ENCODE results near the gene NID2. TPM values are rescaled to one million over a fixed set of nuclear protein-coding genes. Genes with fewer than 3 reads are reported as not detected.

NID2 gene
- total and polyA plus RNA-seq, 10 of the 15 experiments (the other 5 are each of a cell fraction or from before 2014, with no cell fraction given), result 0.04 to 0.49 (median 0.23) TPM; not detected in 3

GRCh38 chr14:52021957-52022600, 46.8 kb downstream of the NID2 start (continued):
- TF ChIP-seq GATAD2B (conservative IDR thresholded peaks at IDR 0.05; ENCODE audit: low read depth) (no peak), ATF2 (IDR thresholded peaks at IDR 0.05; ENCODE audit: low read length) (0 out of 2 replicates have a peak, but pooled peaks have one; percentile 46), TBL1XR1 (IDR thresholded peaks at IDR 0.05; ENCODE audit: low read depth, low read length) (no peak; the same call in 1 of the 2 replicates), FOS (IDR thresholded peaks at IDR 0.05; ENCODE audit: borderline replicate concordance, extremely low read depth, insufficient read length) (no peak), LARP7 (IDR thresholded peaks at IDR 0.05) (no peak), ZNF592 (IDR thresholded peaks at IDR 0.05) (no peak), JUND (IDR thresholded peaks at IDR 0.05; ENCODE audit: low read depth, low read length) (0 out of 2 replicates have a peak, but pooled peaks have one; percentile 21), HDGF (IDR thresholded peaks at IDR 0.05) (no peak), PKNOX1 (IDR thresholded peaks at IDR 0.05) (no peak), MEF2A (IDR thresholded peaks at IDR 0.05; ENCODE audit: insufficient read depth, low read depth, low read length) (no peak), KLF5 (IDR thresholded peaks at IDR 0.05; ENCODE audit: partially characterized antibody) (no peak), TARDBP (IDR thresholded peaks at IDR 0.05; ENCODE audit: borderline replicate concordance) (no peak), ZNF24 (IDR thresholded peaks at IDR 0.05) (no peak), POLR2A (IDR thresholded peaks at IDR 0.05; ENCODE audit: low read depth, low read length) (no peak), NRF1 (conservative IDR thresholded peaks at IDR 0.05; ENCODE audit: low read depth, low read length) (no peak), MYC (IDR thresholded peaks at IDR 0.05; ENCODE audit: insufficient read depth, insufficient read length, insufficient replicate concordance, low read length, severe bottlenecking) (no peak), IKZF1 (conservative IDR thresholded peaks at IDR 0.05) (peak; percentile 48; the same call in 1 of the 2 replicates), USF2 (IDR thresholded peaks at IDR 0.05; ENCODE audit: borderline replicate concordance, low read depth, low read length) (no peak), CHD2 (IDR thresholded peaks at IDR 0.05; ENCODE audit: borderline replicate concordance, low read depth, low read length) (no peak), ASH2L (IDR thresholded peaks at IDR 0.05; ENCODE audit: borderline replicate concordance, low read depth) (no peak), CBX5 (IDR thresholded peaks at IDR 0.05; ENCODE audit: low read depth) (no peak), DPF2 (IDR thresholded peaks at IDR 0.05) (no peak)
- TF ChIP-seq, protein P1, sequence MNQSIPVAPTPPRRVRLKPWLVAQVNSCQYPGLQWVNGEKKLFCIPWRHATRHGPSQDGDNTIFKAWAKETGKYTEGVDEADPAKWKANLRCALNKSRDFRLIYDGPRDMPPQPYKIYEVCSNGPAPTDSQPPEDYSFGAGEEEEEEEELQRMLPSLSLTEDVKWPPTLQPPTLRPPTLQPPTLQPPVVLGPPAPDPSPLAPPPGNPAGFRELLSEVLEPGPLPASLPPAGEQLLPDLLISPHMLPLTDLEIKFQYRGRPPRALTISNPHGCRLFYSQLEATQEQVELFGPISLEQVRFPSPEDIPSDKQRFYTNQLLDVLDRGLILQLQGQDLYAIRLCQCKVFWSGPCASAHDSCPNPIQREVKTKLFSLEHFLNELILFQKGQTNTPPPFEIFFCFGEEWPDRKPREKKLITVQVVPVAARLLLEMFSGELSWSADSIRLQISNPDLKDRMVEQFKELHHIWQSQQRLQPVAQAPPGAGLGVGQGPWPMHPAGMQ (IDR thresholded peaks at IDR 0.05; ENCODE audit: borderline replicate concordance), result no peak

Data from GM12878 (cell line).